AG10803 (cell line): ENCODE results near the gene ADRA1B.

ENCODE experiments used
- DNase-seq: peaks from one replicate; pipeline ENCODE4 v3.0.0; 2010; ENCODE audit warnings: low read depth
- H3K4me3 ChIP-seq: 2 replicates; pipeline ENCODE4 v1.5.1; 2011; ENCODE audit warnings: mild to moderate bottlenecking, low read length, control low read depth
- CTCF ChIP-seq: conservative IDR thresholded peaks from 2 replicates; pipeline ENCODE4 v1.5.1; 2011; ENCODE audit warnings: mild to moderate bottlenecking, low read length, control low read depth, inconsistent platforms

The ADRA1B gene

GRCh38 chr5:159915904-159916840 is at the start of gene ADRA1B:
Gene ADRA1B, plus strand, starts transcription at chr5:159916482. Its CDS starts 424 bp downstream, at chr5:159916906.
- TF ChIP-seq CTCF, result peak; percentile 47
- peak; percentile 59 for DNase-seq

GRCh38 chr5:159873680-159874079 is 42.6 kb upstream of the ADRA1B start:
- no peak for DNase-seq
- no peak for TF ChIP-seq CTCF

More at GRCh38 chr5:159915904-159916840, at the start of gene ADRA1B:
- peak within 1 kb of the TSS; percentile 55 for H3K4me3 ChIP-seq

GRCh38 chr5:159874263-159874662 is 42.0 kb upstream of the ADRA1B start:
- no peak overlapping the region for H3K4me3 ChIP-seq
- no peak for TF ChIP-seq CTCF
- DNase-seq, result no peak

More at GRCh38 chr5:159873680-159874079, 42.6 kb upstream of the ADRA1B start:
- H3K4me3 ChIP-seq, result no peak overlapping the region

- no peak overlapping the region for H3K4me3 ChIP-seq
- no peak for TF ChIP-seq CTCF
- no peak for DNase-seq
Observed at GRCh38 chr5:159877016-159877415, 39.3 kb upstream of the ADRA1B start.

GRCh38 chr5:159877894-159878448 is 38.3 kb upstream of the ADRA1B start:
- TF ChIP-seq CTCF, result no peak
- no peak for DNase-seq
- no peak overlapping the region for H3K4me3 ChIP-seq

- H3K4me3 ChIP-seq, result peak overlapping the region; percentile 20; the same call in 1 of the 2 replicates
- peak; percentile 85 for DNase-seq
- TF ChIP-seq CTCF, result peak; percentile 25
Observed at GRCh38 chr5:159878988-159879471, 37.3 kb upstream of the ADRA1B start.
